Ecto neural progenitor cell (in vitro differentiated cells): ENCODE results near the gene MYCN.

Source experiments
- DNase-seq: peaks from one replicate; pipeline ENCODE4 v3.0.0-alpha.2; 2018; ENCODE audit warnings: low spot score

The MYCN gene

DNA sequence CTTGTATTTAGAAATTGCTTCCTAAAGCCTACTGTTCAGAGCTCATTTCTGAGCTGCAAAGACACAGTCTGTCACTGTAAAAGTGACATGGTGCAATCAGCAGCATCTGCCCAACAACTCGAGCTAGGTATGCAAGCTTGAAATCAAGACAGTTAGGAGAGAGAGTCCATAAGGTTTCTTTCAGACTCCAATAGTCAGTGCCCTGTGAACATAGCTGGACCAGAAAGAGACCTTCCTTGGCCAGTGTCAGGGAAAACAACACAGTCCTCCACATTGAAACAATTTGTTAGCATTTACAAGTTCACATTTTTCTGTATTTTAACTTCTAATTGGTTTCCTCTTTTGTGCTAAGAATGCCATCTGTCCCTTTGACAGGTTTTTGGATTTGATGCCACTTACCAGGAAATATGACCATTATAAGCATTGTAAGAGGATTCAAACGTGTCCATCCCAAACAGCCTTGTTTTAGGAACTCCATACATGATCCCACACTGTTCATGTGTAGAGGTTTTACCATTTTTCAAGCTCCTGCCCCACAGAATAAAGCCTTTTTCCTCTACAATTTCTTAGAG lies 8.9 kb upstream of the MYCN start:
- DNase-seq: no peak

DNA sequence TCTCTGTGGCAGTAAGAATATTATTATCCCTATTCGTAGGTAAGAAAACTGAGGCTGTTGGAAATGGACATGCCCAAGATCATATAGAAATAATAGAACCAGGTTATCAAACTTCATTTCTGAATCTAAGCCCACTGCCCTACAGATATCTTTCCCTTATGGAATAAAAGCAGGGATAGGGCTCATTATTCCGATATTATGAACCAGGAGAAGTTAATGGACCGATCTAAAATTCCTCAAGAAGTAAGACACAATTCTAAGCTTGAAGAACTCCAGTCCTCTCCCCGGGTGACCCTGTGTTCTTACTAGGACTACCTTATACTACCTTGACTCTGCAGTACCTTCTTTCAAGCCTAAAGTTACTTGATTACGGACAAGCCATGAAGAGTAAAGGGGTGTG lies 8.4 kb upstream of the MYCN start:
- no peak for DNase-seq

DNA sequence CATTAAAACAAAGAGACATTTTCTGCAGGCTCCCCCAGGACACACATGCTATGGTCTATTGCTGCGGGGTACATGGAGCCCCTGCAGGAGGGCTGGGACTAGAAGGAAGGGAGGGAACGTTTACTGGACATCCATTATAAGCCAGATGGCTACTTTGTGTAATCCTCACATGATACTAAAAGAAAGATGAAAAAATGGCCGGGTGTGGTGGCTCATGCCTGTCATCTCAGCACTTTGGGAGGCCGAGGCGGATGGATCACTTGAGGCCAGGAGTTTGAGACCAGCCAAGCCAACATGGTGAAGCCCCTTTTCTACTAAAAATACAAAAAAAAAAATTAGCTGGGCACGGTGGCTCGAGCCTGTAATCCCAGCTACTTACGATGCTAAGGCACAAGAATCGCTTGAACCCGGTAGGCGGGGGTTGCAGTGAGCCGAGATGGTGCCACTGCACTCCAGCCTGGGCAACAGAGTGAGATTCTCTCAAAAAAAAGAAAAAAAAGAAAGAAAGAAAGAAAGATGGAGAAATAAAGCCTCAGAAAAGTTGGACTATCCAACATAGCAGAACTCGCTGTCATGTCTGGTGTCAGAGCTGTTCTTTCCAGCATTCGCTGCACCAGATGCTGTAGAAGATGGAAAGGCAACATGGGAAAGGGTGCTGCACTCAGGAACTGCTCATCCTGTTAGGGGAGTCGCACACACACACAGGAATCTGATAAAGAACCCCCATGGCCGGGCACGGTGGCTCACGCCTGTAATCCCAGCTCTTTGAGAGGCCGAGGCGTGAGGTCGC lies 7.8 kb upstream of the MYCN start:
- no peak for DNase-seq

DNA sequence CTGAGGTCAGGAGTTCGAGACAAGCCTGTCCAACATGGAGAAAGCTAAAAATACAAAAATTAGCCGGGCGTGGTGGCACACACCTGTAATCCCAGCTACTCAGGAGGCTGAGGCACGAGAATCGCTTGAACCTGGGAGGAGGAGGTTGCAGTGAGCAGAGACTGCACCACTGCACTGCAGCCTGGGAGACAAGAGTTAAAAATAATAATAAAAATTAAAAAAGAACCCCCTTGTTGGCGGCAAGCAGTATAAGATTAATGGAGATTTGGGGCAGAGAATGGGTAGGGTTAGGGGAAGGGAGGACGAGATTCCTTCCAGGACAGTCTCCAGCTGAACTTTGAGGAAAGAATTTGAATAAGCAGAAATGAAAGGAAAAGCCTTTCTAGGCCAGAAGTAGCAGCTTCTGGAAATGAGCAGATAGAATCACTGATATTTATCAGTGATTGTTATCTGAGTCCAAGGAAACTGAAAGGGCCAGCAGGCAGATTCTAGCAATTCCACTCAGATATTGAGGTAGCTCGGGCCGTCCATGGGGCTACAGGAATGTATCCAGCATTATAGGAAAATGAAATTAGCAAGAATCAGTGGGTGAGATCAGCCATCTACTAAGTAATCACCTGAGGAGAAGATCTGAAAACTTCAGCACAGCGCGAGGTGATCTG lies 7.0 kb upstream of the MYCN start:
- no peak for DNase-seq

DNA sequence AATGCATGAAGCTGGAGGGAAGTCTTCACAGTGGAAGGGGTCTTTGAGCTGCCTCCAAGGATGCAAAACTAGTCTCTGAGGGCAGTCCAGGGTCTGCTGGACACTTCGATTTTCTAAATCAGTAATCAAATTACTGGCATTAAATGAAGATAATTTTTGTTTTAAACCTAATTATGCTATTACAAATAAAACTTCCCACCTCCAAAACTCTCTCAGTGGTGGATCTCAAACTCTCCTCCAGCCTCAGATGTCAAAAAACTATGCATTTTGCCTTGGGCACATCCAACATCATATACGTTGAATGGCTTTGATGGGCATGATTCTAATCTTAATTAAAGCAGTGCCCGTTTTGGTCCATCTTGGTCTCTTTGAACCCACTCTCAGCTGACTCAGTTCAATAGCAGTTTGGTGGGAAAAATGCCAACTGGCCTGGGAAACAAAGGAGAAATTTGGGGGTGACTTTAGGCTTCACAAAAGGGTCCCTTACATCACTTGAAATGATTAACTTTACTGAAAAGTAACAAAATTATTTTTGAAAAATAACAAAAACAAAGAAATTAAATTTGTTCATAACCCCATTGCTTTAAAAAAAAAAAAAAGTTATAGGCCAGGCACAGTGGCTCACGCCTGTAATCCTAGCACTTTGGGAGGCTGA lies 5.9 kb upstream of the MYCN start:
- DNase-seq: no peak

DNA sequence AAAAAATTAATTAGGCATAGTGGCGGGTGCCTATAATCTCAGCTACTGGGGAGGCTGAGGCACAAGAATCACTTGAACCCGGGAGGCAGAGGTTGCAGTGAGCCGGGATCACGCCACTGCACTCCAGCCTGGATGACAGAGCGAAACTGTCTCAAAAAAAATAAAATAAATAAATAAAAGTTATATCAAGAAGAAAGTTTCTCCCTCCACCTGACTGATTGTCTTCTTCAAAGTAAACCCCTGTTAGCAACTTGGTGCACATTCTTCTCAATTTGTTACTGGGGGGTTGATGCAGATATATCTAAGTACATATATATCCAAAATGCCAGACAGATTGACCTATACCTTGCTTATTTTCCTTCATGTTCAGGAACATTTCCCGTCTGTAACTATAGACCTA lies 5.2 kb upstream of the MYCN start:
- DNase-seq: no peak

DNA sequence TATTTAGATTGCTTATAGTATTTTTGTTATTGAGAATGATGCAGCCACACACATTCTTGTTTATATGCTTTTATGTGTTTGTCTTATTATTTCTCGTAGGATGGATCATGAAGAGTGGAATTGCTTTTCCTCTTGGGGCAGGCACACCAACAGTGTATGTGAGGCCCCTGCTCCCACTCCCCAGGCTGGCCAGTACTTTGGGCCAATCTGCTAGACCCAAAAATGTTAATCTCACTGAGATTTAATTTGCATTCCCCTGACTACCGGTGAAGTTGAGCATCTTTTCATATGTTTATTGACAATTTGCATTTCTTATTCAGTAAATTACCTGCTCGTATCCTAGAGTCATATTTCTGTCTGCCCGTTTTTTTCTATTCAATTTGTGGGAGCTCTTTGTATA lies 4.7 kb upstream of the MYCN start:
- no peak for DNase-seq

DNA sequence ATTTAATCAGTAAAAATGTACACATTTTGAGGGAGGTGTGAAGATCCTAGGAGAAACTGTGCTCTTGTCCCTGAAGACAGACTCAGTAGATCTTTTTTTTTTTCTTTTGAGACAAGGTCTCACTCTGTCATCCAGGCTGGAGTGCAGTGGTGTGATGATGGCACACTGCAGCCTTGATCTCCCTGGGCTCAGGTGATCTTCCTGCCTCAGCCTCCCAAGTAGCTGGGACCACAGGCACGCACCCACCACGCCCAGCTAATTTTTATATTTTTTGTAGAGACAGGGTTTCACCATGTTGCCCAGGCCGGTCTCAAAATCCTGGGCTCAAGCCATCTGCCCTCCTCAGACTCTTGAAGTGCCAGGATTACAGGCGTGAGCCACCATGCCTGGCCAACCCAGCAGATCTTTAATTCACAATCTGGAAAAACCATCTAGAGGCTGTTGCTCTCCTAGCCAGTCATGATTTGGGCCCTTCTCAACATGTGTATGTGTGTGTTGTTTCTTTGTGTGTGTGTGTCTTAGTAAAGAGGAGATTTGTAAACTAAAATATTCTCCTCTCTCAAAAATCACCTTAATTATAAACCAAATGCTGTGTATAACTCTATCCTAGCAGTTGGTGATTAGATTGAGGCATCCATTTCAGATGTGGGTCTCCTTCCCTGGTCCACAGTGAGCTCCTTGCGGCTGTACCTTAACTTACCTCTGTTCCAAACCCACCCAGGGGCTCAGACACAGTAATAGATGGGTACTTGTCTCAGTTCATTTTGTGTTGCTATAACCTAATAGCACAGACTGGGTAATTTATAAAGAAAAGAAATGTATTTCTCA lies 3.9 kb upstream of the MYCN start:
- no peak for DNase-seq

DNA sequence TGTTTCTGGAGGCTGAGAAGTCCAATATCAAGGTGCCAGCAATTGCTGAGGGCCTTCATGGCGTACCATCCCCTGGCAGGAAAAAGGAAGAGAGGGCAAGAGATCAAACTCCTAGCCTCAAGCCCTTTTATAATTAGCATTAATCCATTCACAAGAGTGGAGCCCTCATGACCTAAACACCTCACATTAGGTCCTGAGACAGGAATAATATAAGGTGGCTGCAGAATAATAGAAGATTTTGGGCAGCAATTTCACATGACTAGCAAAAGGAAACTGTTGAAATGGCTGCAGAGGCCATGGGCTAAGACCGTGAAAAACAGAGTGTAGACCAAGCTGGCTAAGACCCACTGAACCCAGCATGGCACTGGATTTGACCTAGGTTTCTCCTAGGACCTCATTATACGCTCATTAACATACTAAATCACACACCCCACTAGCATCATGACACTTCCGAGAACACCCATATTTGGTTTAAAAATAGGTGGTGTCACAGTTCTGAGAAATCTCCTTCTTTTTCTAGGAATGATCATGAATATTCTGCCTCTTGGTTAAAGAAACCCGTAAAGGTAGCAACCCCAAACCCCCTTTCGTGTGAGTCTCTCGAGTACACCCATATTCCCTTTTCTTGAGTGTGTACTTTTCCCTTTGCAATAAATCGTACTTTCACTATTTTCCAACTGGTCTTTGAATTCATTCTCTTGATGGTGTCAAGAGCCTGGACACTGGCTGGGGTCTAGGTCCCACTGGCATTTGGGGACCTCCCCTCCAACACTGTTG lies 3.1 kb upstream of the MYCN start:
- no peak for DNase-seq

DNA sequence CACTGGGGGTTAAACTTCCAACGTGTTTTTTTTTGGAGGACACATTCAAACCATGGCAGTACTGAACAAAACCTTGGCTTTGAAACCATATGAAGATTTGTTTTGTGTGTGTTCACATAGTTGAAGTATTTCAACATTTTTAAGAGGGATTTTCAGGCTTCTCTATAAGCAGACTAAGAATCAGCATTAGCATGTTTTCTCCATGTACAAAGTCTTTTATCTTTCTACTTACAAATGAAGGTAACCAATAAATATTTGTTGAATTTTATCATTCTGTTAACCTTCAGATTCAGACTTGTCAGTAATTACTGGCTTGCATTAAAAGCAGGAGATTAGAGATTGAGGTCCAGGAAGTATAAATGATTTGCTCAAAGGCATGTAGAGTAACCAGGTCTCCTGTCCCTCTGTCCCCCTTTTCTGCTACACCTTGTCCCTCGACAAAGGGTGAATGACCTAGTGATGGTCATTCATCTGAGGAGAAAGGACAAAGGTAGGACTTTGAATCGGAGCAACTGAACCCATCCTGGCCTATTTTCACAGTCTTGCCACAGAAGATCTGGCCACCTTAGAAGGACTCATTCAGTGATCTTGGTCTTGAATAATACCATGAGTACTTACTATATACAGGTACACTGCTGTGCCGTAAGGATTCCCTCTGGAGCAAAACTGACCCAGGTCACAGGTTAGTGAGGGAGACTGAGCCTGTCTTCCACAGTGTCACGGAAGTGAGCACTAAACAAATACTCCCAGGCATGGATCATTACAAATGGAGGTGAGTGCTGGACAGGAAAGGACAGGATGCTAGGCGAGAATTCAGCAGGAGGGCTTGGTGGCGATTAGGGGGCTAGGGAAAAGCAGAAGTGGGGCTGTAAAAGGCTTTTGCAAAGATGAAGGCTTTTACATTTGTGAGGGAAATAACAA lies 2.2 kb upstream of the MYCN start:
- no peak for DNase-seq

DNA sequence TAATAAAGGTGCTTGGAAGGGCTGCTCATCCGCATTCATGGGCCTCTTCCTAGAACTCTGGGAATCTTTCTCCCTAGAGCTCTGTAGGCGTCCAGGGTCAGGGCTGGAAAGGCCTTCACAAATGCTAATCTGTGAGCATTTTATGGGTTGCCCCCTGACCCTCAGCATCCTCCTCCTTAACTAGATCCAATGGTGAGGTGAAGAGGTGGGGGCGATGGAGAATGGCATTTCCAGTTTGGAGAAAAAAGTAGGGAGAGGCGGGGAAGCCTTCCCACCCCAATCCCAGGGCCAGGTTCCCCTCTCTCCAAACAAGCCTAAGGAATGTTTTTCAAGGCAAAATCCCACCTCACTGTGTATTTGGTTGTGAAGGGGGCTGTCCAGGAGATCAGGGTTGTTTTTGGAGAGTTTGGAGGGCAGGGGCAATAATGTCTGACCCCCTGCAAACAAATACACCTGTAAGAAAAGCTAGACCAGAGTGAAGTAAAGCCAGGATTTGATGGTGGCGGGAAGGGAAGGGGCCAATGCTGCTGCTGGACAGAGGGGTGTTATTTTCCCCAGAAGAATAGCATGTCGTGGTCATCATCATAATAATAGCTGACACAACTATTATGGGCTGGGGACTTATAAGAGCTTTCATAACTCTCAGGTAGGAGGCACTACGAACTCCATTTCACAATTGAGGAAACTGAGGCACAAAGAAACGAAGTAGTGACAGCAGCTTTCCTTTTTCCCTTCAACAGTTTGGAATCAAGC lies 1.4 kb upstream of the MYCN start:
- no peak for DNase-seq

DNA sequence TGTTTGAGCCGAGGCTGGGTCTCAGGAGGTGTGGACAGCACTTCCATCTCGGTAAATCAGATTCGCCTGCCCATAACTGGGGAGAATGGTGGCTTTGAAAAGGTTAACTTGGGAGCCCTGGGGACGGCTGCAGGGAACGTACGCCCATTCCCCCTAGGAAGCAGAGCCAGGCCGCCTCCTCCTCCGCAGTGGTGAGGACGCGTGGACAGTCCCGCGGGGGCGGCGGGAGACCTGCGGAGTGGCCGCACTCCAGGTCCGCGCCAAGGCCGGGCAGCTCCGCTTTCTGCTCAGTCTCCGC lies 845 bp upstream of the MYCN start:
- no peak for DNase-seq

DNA sequence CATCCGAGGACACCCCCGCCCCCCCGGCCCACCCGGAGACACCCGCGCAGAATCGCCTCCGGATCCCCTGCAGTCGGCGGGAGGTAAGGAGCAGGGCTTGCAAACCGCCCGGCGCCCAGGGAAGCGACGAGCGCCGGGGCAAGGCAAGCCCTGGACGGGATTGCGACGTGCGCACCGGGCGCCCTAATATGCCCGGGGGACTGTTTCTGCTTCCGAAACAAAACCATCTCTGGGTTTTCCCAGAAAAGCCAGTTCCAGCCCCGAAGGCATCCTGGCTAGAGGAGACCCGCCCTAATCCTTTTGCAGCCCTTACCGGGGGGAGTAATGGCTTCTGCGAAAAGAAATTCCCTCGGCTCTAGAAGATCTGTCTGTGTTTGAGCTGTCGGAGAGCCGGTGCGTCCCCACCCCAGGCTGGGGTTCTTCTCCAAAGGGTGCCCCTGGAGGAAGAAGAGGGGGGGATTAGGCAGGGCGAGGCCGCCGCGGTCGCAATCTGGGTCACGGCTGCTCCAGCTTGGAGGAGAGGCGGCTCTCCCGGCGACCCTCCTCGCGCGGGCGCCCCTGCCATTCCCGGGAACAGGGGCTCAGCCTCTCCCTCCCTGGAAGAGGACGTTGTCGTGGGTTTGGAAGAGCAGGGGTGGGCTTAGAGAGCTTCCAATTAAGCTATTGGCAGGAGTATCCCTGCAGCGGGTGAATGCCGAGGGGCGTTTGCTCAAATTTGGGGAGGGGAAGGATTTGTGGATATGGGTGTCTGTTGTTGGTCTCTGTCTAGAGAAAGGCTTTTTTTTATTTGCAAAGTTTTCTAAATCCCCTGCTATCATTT lies 521 bp downstream of the MYCN start:
- DNase-seq: peak; percentile 74

DNA sequence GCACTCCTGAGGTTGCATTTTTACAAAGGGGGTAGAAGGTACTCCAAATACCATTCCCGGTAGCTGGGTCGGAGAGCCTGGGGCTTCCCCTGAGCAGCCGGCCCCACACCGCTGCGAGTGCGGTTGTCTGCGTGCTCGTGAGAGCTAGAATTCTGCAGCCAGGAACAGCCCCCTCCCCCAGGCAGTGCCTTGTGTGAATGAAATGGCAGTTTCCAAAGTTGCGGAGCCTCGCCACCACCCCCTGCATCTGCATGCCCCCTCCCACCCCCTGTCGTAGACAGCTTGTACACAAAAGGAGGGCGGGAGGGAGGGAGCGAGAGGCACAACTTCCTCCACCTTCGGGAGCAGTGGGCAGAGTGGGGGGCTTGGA lies 1.1 kb downstream of the MYCN start:
- DNase-seq: peak; percentile 86

DNA sequence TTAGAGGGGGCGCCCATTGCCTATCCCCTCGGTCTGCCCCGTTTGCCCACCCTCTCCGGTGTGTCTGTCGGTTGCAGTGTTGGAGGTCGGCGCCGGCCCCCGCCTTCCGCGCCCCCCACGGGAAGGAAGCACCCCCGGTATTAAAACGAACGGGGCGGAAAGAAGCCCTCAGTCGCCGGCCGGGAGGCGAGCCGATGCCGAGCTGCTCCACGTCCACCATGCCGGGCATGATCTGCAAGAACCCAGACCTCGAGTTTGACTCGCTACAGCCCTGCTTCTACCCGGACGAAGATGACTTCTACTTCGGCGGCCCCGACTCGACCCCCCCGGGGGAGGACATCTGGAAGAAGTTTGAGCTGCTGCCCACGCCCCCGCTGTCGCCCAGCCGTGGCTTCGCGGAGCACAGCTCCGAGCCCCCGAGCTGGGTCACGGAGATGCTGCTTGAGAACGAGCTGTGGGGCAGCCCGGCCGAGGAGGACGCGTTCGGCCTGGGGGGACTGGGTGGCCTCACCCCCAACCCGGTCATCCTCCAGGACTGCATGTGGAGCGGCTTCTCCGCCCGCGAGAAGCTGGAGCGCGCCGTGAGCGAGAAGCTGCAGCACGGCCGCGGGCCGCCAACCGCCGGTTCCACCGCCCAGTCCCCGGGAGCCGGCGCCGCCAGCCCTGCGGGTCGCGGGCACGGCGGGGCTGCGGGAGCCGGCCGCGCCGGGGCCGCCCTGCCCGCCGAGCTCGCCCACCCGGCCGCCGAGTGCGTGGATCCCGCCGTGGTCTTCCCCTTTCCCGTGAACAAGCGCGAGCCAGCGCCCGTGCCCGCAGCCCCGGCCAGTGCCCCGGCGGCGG lies 1.7 kb downstream of the MYCN start:
- DNase-seq: peak; percentile 77

DNA sequence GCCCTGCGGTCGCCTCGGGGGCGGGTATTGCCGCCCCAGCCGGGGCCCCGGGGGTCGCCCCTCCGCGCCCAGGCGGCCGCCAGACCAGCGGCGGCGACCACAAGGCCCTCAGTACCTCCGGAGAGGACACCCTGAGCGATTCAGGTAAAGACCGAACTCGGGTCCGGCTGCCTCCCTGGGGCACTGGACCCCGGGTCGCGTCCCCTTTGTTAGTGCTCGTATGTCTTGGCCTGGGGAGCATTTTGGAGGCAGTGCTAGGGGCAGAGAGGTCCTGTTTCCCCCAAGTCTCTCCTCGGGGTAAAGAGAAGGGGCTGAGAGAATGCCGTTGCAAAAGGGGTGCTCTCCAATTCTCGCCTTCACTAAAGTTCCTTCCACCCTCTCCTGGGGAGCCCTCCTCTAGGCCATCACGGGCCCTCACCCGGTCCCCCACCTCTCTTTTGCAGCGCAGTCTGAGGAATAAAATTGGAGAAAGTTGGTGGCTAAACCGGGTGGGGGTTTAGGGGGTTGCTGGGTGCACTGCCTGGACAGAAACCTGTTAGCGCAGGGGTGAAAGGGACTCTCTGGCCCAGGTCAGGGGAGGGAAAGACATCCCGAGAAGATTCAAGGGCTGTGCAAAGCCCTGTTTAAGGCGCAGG lies 2.5 kb downstream of the MYCN start:
- peak; percentile 59 for DNase-seq
